ENCODE data around the gene DENND1C.

DENND1C gene

GRCh38 chr19:6498294-6499036, 16.9 kb upstream of the DENND1C start:
- Histone ChIP-seq H3K79me2 (ENCODE audit: control insufficient read depth, low read length) (no peaks in the 10 kb centered on the region), H3K4me1 (ENCODE audit: control insufficient read depth, low read length) (peaks cover 14% of the 10 kb centered on the region), H3K27ac (ENCODE audit: low read depth, low read length) (no peak overlapping the region), H3K9me2 (replicated peaks; ENCODE audit: control insufficient read depth, low read length) (no peaks in the 10 kb centered on the region), H3K36me3 (ENCODE audit: control insufficient read depth, low read length) (no peaks in the 10 kb centered on the region), H4K20me1 (ENCODE audit: control insufficient read depth, insufficient read depth, low read depth, low read length) (no peaks in the 10 kb centered on the region), H3F3A (ENCODE audit: control insufficient read depth, insufficient read depth) (no peaks in the 10 kb centered on the region), H3K4me3 (ENCODE audit: low read length) (no peak overlapping the region), H3K27me3 (ENCODE audit: control insufficient read depth, low read length) (peaks cover 34% of the 10 kb centered on the region), H3K4me2 (ENCODE audit: low read length) (no peak overlapping the region), H3K9me3 (ENCODE audit: control insufficient read depth, insufficient read depth, low read length) (no peaks in the 10 kb centered on the region)
- no peak for TF ChIP-seq EZH2phosphoT487 (IDR thresholded peaks at IDR 0.05; ENCODE audit: borderline replicate concordance, low read length)
- TF ChIP-seq, protein P1, sequence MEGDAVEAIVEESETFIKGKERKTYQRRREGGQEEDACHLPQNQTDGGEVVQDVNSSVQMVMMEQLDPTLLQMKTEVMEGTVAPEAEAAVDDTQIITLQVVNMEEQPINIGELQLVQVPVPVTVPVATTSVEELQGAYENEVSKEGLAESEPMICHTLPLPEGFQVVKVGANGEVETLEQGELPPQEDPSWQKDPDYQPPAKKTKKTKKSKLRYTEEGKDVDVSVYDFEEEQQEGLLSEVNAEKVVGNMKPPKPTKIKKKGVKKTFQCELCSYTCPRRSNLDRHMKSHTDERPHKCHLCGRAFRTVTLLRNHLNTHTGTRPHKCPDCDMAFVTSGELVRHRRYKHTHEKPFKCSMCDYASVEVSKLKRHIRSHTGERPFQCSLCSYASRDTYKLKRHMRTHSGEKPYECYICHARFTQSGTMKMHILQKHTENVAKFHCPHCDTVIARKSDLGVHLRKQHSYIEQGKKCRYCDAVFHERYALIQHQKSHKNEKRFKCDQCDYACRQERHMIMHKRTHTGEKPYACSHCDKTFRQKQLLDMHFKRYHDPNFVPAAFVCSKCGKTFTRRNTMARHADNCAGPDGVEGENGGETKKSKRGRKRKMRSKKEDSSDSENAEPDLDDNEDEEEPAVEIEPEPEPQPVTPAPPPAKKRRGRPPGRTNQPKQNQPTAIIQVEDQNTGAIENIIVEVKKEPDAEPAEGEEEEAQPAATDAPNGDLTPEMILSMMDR (IDR thresholded peaks at IDR 0.05; ENCODE audit: low read depth, low read length, poor library complexity, severe bottlenecking) = no peak

DNA sequence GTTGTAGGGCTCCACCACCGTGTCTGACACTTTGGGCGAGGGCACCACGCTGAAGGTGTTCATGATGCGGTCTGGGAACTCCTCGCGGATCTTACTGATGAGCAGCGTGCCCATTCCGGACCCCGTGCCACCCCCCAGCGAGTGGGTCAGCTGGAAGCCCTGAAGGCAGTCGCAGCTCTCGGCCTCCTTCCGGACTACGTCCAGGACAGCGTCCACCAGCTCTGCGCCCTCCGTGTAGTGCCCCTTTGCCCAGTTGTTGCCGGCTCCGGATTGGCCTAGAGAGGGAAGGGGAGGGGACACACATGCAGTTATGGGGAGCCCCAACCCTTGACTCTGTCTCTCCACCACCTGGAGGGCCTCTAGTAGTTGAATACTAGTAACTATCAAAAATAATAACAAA, 14.4 kb upstream of the DENND1C start:
- Histone ChIP-seq H3K4me2 (ENCODE audit: low read length) (no peak overlapping the region), H3K36me3 (ENCODE audit: control insufficient read depth, low read length) (no peaks in the 10 kb centered on the region), H3K27me3 (ENCODE audit: control insufficient read depth, low read length) (peaks cover 15% of the 10 kb centered on the region), H3K9me2 (replicated peaks; ENCODE audit: control insufficient read depth, low read length) (no peaks in the 10 kb centered on the region), H3K4me3 (ENCODE audit: low read length) (no peak overlapping the region), H3K79me2 (ENCODE audit: control insufficient read depth, low read length) (no peaks in the 10 kb centered on the region), H4K20me1 (ENCODE audit: control insufficient read depth, insufficient read depth, low read depth, low read length) (no peaks in the 10 kb centered on the region), H3K4me1 (ENCODE audit: control insufficient read depth, low read length) (no peaks in the 10 kb centered on the region), H3F3A (ENCODE audit: control insufficient read depth, insufficient read depth) (no peaks in the 10 kb centered on the region), H3K9me3 (ENCODE audit: control insufficient read depth, insufficient read depth, low read length) (no peaks in the 10 kb centered on the region), H3K27ac (ENCODE audit: low read depth, low read length) (no peak overlapping the region)
- TF ChIP-seq EZH2phosphoT487 (IDR thresholded peaks at IDR 0.05; ENCODE audit: borderline replicate concordance, low read length) = no peak
- TF ChIP-seq, protein P1 (IDR thresholded peaks at IDR 0.05; ENCODE audit: low read depth, low read length, poor library complexity, severe bottlenecking) = no peak

DNA sequence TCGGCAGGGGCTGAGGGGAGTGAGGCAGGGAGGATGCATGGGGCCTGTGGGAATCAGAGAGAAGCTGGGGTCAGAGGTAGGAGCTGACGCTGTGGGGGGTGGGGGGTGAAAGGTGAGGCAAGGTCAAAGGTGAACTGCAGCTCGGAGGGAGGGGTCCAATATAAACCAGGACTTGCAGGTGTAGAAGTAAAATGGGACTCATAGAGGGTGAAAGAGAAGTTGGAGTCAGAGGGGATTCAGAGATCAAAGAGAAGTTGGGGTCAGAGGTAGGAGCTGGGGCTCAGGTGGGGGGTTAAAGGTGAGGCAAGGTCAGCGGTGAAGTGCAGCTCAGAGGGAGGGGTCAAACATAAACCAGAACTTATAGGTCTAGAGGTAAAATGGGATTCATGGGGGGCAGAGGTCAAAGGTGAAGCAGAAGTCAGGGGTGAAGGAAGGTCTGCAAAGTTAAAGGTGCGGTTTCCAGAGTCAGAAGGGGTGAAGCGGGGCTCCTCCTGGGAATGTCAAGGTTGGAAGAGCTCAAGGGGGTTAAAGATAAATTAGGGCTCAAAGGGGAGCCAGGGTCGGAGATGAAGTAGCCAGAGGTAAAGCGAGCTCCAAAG, 12.9 kb upstream of the DENND1C start:
- Histone ChIP-seq H3K27me3 (ENCODE audit: control insufficient read depth, low read length) (0 out of 2 replicates have a peak, but pooled peaks cover 4% of the 10 kb centered on the region), H3K79me2 (ENCODE audit: control insufficient read depth, low read length) (no peaks in the 10 kb centered on the region), H3F3A (ENCODE audit: control insufficient read depth, insufficient read depth) (no peaks in the 10 kb centered on the region), H3K36me3 (ENCODE audit: control insufficient read depth, low read length) (no peaks in the 10 kb centered on the region), H3K4me2 (ENCODE audit: low read length) (no peak overlapping the region), H3K9me2 (replicated peaks; ENCODE audit: control insufficient read depth, low read length) (no peaks in the 10 kb centered on the region), H4K20me1 (ENCODE audit: control insufficient read depth, insufficient read depth, low read depth, low read length) (no peaks in the 10 kb centered on the region), H3K27ac (ENCODE audit: low read depth, low read length) (no peak overlapping the region), H3K9me3 (ENCODE audit: control insufficient read depth, insufficient read depth, low read length) (no peaks in the 10 kb centered on the region), H3K4me3 (ENCODE audit: low read length) (no peak overlapping the region), H3K4me1 (ENCODE audit: control insufficient read depth, low read length) (peaks cover 8% of the 10 kb centered on the region)
- TF ChIP-seq, protein P1 (IDR thresholded peaks at IDR 0.05; ENCODE audit: low read depth, low read length, poor library complexity, severe bottlenecking) = no peak
- TF ChIP-seq EZH2phosphoT487 (IDR thresholded peaks at IDR 0.05; ENCODE audit: borderline replicate concordance, low read length) = no peak

Data from DOHH2 (cell line).